GM12878 (cell line): ENCODE results near the gene MGAT3. TPM values are rescaled to one million over a fixed set of nuclear protein-coding genes. Genes with fewer than 3 reads are reported as not detected.

Source experiments
- ATAC-seq: fragments of 200-7000 bp; cut with Tn5 transposase; 3 replicates; pipeline ENCODE4 v1.9.1; 2020; ENCODE audit warnings: mild to moderate bottlenecking, moderate library complexity
- BruUV-seq: library from RNA; stranded (reverse); fragments of 400-500 nt; replicated peaks from 2 replicates; lab custom pipeline; 2021; lab: Mats Ljungman, UMichigan
- CTCF ChIA-PET: fragments of 300-600 bp; sonication (Branson Sonifier 250); formaldehyde crosslinking; extraction: SDS; loops from one replicate; lab custom pipeline; 2021; ENCODE audit warnings: inconsistent platforms; lab: Yijun Ruan, JAX
- POLR2A ChIA-PET: fragments of 350-600 bp; formaldehyde crosslinking; extraction: SDS; loops from one replicate; lab custom pipeline; 2021; ENCODE audit warnings: inconsistent platforms; lab: Charles Lee
- RAD21 ChIA-PET: fragments of 300-600 bp; sonication (Branson Sonifier 250); formaldehyde crosslinking; loops from one replicate; lab custom pipeline; 2023; ENCODE audit warnings: antibody characterized with exemption; ENCODE audit not compliant: unreplicated experiment; lab: Charles Lee
- SMC1A ChIA-PET: fragments of 300-600 bp; sonication (Branson Sonifier 250); formaldehyde crosslinking; loops from one replicate; lab custom pipeline; 2023; ENCODE audit not compliant: unreplicated experiment, uncharacterized antibody; lab: Charles Lee
- DNase-seq: peaks from one replicate; pipeline ENCODE4 v3.0.0-alpha.2; 2011; ENCODE audit warnings: low read depth, low spot score
- FAIRE-seq: peaks from 3 replicates; lab custom pipeline; 2011; peaks lifted over from hg19 to GRCh38; lab: Jason Lieb, UNC
- H2AFZ ChIP-seq: 2 replicates; pipeline ENCODE4 v1.6.0; 2011; ENCODE audit warnings: low read depth, low read length, control low read depth; ENCODE audit not compliant: control insufficient read depth
- H3K27ac ChIP-seq: 2 replicates; pipeline ENCODE4 v1.5.1; 2011; ENCODE audit warnings: control low read depth; ENCODE audit not compliant: control insufficient read depth, insufficient read depth
- H3K27me3 ChIP-seq, 2 experiments: replicated peaks in 1 of 2; 2 replicates each; pipeline versions ENCODE4 v1.6.0 to v1.6.1; 2011; ENCODE audit warnings: low read length in 1 of 2; ENCODE audit not compliant: control insufficient read depth in 2 of 2, insufficient read depth in 2 of 2
- H3K36me3 ChIP-seq, 2 experiments: 2 replicates each; pipeline ENCODE4 v1.5.1; 2011; ENCODE audit warnings: low read length in 1 of 2; ENCODE audit not compliant: control insufficient read depth in 2 of 2, insufficient read depth in 2 of 2
- H3K4me1 ChIP-seq: 2 replicates; pipeline ENCODE4 v1.6.1; 2011; ENCODE audit warnings: mild to moderate bottlenecking, low read length, moderate library complexity, mixed read lengths; ENCODE audit not compliant: control insufficient read depth, insufficient read depth
- H3K4me2 ChIP-seq: 2 replicates; pipeline ENCODE4 v1.6.0; 2011; ENCODE audit warnings: control low read depth; ENCODE audit not compliant: control insufficient read depth, insufficient read depth
- H3K4me3 ChIP-seq: fragments of 200-600 bp; sonication (generic); 2 replicates; pipeline ENCODE4 v1.5.1; 2016
- H3K79me2 ChIP-seq: 2 replicates; pipeline ENCODE4 v1.6.0; 2011; ENCODE audit warnings: low read length; ENCODE audit not compliant: control insufficient read depth, insufficient read depth
- H3K9ac ChIP-seq: 2 replicates; pipeline ENCODE4 v1.8.0; 2011; ENCODE audit warnings: low read length, control low read depth, mixed read lengths; ENCODE audit not compliant: control insufficient read depth, insufficient read depth
- H3K9me3 ChIP-seq: replicated peaks from 3 replicates; pipeline ENCODE4 v1.5.1; 2011; ENCODE audit warnings: mild to moderate bottlenecking, low read length; ENCODE audit not compliant: control insufficient read depth, insufficient read depth
- H4K20me1 ChIP-seq: 2 replicates; pipeline ENCODE4 v1.6.0; 2011; ENCODE audit not compliant: control insufficient read depth, insufficient read depth
- BHLHE40 ChIP-seq, 2 experiments: fragments of 450-650 bp in 1 of 2; IDR thresholded peaks; 2 replicates each; pipeline ENCODE4 v1.6.1; 2011 to 2017; ENCODE audit warnings: low read depth in 2 of 2, borderline replicate concordance in 1 of 2, improper control_type of control experiment in 1 of 2, low read length in 1 of 2, mild to moderate bottlenecking in 1 of 2
- CHD1 ChIP-seq: IDR thresholded peaks from 2 replicates; pipeline ENCODE4 v1.6.1; 2012; ENCODE audit warnings: low read depth, low read length, improper control_type of control experiment
- GABPA ChIP-seq: IDR thresholded peaks from 2 replicates; pipeline ENCODE4 v1.6.1; 2014; ENCODE audit warnings: antibody characterized with exemption, low read depth, mild to moderate bottlenecking, inconsistent platforms
- MXI1 ChIP-seq: fragments of 150-350 bp; IDR thresholded peaks from 2 replicates; pipeline ENCODE4 v1.6.1; 2011; ENCODE audit warnings: low read depth, mild to moderate bottlenecking, inconsistent platforms, low read length, improper control_type of control experiment
- NFXL1 ChIP-seq: fragments of 450-650 bp; IDR thresholded peaks from 2 replicates; pipeline ENCODE4 v1.6.1; 2017; ENCODE audit warnings: antibody characterized with exemption, mild to moderate bottlenecking, borderline replicate concordance
- PAX5 ChIP-seq: IDR thresholded peaks from 2 replicates; pipeline ENCODE4 v1.6.1; 2011; ENCODE audit warnings: low read depth, low read length, borderline replicate concordance
- PAX8 ChIP-seq: fragments of 450-650 bp; IDR thresholded peaks from 2 replicates; pipeline ENCODE4 v1.6.1; 2017; ENCODE audit warnings: mild to moderate bottlenecking, moderate library complexity
- RAD21 ChIP-seq: IDR thresholded peaks from 2 replicates; pipeline ENCODE4 v1.6.1; 2011; ENCODE audit warnings: mild to moderate bottlenecking, low read depth, low read length, moderate library complexity; ENCODE audit not compliant: insufficient read depth
- RB1 ChIP-seq: fragments of 450-650 bp; formaldehyde crosslinking; IDR thresholded peaks from 2 replicates; pipeline ENCODE4 v1.6.1; 2017; ENCODE audit warnings: mild to moderate bottlenecking, borderline replicate concordance
- SMARCA5 ChIP-seq: fragments of 450-650 bp; IDR thresholded peaks from 2 replicates; pipeline ENCODE4 v1.6.1; 2017; ENCODE audit warnings: mild to moderate bottlenecking
- TBL1XR1 ChIP-seq: IDR thresholded peaks from 2 replicates; pipeline ENCODE4 v1.6.1; 2012; ENCODE audit warnings: low read depth, low read length, improper control_type of control experiment
- TCF12 ChIP-seq: IDR thresholded peaks from 2 replicates; pipeline ENCODE4 v1.6.1; 2011; ENCODE audit warnings: low read depth, mild to moderate bottlenecking, low read length
- YY1 ChIP-seq: IDR thresholded peaks from 2 replicates; pipeline ENCODE4 v1.6.1; 2011; ENCODE audit warnings: low read depth, mild to moderate bottlenecking, low read length
- WGBS: methylation state at CpG from one replicate; pipeline ENCODE4 v1.1.6; 2016; ENCODE audit warnings: low lambda C conversion rate; ENCODE audit not compliant: insufficient replicate concordance, insufficient coverage; ENCODE audit errors: missing lambda C conversion rate; 5-methylcytosine and 5-hydroxymethylcytosine counted together
- in situ Hi-C: fragments of 300-500 bp; cut with MboI; formaldehyde crosslinking; loops from 9 replicates; pipeline ENCODE4 v1.14.3; 2018; ENCODE audit warnings: mixed read lengths
- intact Hi-C: fragments of 100-400 bp; cut with micrococcal nuclease; formaldehyde crosslinking; loops from one replicate; pipeline ENCODE4 v1.14.2; 2022; ENCODE audit not compliant: unreplicated experiment
- polyA plus RNA-seq, 11 experiments: library from polyadenylated mRNA; depleted of rRNA in 4 of 11; unstranded in 6 of 11; stranded (reverse) in 5 of 11; fragments of >200 nt; fragmentation: Nextera tagmentation in 4 of 11; fragmentation: Illumina TruSeq in 1 of 11; extraction: Ambion mirVana in 4 of 11; extraction: Trizol in 1 of 11; gene quantifications; 1 replicate in 1 of 11; 2 replicates in 10 of 11; pipeline versions ENCODE4 v1.2.1 to v1.2.3, GENCODE V29; 2011 to 2016; ENCODE audit warnings: inconsistent platforms in 2 of 11, missing spikeins in 2 of 11, low read depth in 1 of 11
- total RNA-seq, 4 experiments: library from RNA; depleted of rRNA in 3 of 4; stranded (reverse); fragments of >200 nt in 3 of 4; fragmentation: Illumina TruSeq in 1 of 4; extraction: Trizol in 1 of 4; gene quantifications; 2 replicates each; pipeline versions ENCODE4 v1.2.1 to v1.2.3, GENCODE V29; 2013 to 2021
- TF ChIP-seq, protein P1 (sequence below): fragments of 450-650 bp; IDR thresholded peaks from 2 replicates; pipeline ENCODE4 v1.6.1; 2017; ENCODE audit warnings: mild to moderate bottlenecking
- TF ChIP-seq, protein P2 (sequence below): fragments of 450-650 bp; IDR thresholded peaks from 2 replicates; pipeline ENCODE4 v1.6.1; 2016; ENCODE audit warnings: mild to moderate bottlenecking
- TF ChIP-seq, protein P3 (sequence below): IDR thresholded peaks from 2 replicates; pipeline ENCODE4 v1.6.1; 2011; ENCODE audit warnings: low read depth, mild to moderate bottlenecking, low read length, moderate library complexity, borderline replicate concordance; ENCODE audit errors: extremely low read depth
- TF ChIP-seq, protein P4 (sequence below): fragments of 450-650 bp; formaldehyde crosslinking; IDR thresholded peaks from 2 replicates; pipeline ENCODE4 v1.5.0; 2022; ENCODE audit warnings: mild to moderate bottlenecking, missing genetic modification characterization

MGAT3 gene
- total and polyA plus RNA-seq, 10 of the 15 experiments (the other 5 are each of a cell fraction or from before 2014, with no cell fraction given): 0.32 to 40.2 (median 11.9) TPM

DNA sequence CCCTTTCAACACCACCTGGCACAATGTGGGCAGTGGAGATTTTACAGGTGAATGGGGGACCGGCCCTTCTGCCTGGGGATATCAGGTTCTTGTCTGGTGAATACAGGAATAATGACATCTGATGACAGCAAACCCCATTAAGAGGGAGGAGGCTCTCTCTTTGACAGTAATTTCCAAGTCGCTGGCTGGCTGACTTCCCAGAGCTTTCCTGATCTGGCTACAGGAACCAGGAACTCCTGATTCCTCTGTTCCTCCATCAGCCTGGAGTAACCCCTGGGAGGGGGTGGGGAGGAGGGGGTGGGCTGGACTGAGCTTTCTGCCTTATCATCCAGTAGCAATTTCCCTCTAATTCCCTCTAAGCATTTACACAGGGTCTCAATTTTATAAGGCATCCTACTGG lies 41.6 kb downstream of the MGAT3 start (continued):
- no peak for TF ChIP-seq PAX8
- no peak for TF ChIP-seq GABPA
- TF ChIP-seq, protein P1, sequence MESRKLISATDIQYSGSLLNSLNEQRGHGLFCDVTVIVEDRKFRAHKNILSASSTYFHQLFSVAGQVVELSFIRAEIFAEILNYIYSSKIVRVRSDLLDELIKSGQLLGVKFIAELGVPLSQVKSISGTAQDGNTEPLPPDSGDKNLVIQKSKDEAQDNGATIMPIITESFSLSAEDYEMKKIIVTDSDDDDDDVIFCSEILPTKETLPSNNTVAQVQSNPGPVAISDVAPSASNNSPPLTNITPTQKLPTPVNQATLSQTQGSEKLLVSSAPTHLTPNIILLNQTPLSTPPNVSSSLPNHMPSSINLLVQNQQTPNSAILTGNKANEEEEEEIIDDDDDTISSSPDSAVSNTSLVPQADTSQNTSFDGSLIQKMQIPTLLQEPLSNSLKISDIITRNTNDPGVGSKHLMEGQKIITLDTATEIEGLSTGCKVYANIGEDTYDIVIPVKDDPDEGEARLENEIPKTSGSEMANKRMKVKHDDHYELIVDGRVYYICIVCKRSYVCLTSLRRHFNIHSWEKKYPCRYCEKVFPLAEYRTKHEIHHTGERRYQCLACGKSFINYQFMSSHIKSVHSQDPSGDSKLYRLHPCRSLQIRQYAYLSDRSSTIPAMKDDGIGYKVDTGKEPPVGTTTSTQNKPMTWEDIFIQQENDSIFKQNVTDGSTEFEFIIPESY: no peak
- TF ChIP-seq CHD1: no peak
- TF ChIP-seq, protein P2, sequence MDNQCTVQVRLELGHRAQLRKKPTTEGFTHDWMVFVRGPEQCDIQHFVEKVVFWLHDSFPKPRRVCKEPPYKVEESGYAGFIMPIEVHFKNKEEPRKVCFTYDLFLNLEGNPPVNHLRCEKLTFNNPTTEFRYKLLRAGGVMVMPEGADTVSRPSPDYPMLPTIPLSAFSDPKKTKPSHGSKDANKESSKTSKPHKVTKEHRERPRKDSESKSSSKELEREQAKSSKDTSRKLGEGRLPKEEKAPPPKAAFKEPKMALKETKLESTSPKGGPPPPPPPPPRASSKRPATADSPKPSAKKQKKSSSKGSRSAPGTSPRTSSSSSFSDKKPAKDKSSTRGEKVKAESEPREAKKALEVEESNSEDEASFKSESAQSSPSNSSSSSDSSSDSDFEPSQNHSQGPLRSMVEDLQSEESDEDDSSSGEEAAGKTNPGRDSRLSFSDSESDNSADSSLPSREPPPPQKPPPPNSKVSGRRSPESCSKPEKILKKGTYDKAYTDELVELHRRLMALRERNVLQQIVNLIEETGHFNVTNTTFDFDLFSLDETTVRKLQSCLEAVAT: no peak
- no peak for TF ChIP-seq NFXL1

DNA sequence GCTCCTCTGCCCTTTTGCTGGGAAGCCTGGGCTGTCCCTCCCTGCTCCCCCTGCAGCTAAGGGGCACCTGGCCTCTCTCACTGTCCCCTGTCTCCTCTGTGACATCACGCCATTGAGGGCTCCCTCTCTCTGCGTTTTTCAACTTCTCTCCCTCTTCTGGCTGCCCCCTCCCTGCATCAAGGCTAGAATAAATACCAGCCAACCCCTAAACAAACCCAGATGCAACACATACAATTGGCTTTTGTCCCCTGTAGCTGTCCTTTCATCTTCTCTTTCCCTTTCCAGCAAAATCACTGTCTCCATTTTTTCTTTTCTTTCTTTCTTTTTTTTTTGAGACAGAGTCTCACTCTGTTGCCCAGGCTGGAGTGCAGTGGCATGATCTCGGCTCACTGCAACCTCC lies 42.0 kb downstream of the MGAT3 start:
- in situ Hi-C loops (no loop called here), intact Hi-C loops (no loop called here)
- no peaks in the 10 kb centered on the region for H3K36me3 ChIP-seq
- BruUV-seq: no TSS peak
- WGBS: 60% methylated on average over 3 of the region's 3 CpGs
- H3K4me3 ChIP-seq: no peak overlapping the region
- no peaks in the 10 kb centered on the region for H3K9me3 ChIP-seq
- no peak overlapping the region for H3K4me2 ChIP-seq
- ATAC-seq (no peak), DNase-seq (no peak), FAIRE-seq (no peak)
- RAD21 ChIA-PET: no interaction called here
- SMC1A ChIA-PET: interaction anchor here (1.3 to 1.6 kb wide), 2 partner anchors 16 to 21 kb away, joined by 3 to 5 read pairs; no protein-coding TSS in a partner anchor
- CTCF ChIA-PET: interaction anchor here (1.3 to 15.7 kb wide), 2 partner anchors 16 to 29 kb away, joined by 8 to 372 read pairs; partner anchors contain the start of genes ATF4 and RPS19BP1
- no peak overlapping the region for H3K27ac ChIP-seq
- no peaks in the 10 kb centered on the region for H4K20me1 ChIP-seq
- no peaks in the 10 kb centered on the region for H3K27me3 ChIP-seq
- POLR2A ChIA-PET: no interaction called here
- no peak overlapping the region for H3K9ac ChIP-seq
- H3K79me2 ChIP-seq: peaks cover 17% of the 10 kb centered on the region
- 0 out of 2 replicates have a peak, but pooled peaks cover 4% of the 10 kb centered on the region for H3K4me1 ChIP-seq
- H2AFZ ChIP-seq: no peak overlapping the region
- TF ChIP-seq, protein P3, sequence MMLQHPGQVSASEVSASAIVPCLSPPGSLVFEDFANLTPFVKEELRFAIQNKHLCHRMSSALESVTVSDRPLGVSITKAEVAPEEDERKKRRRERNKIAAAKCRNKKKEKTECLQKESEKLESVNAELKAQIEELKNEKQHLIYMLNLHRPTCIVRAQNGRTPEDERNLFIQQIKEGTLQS: no peak
- TF ChIP-seq SMARCA5 (no peak), RB1 (no peak), PAX5 (no peak), YY1 (no peak), RAD21 (no peak), TBL1XR1 (no peak), TCF12 (no peak), MXI1 (no peak), CHD1 (no peak), BHLHE40 (IDR thresholded peaks at IDR 0.05; ENCODE audit: borderline replicate concordance in 1 of 2, low read depth in 2 of 2, low read length in 1 of 2) (no peak)
- TF ChIP-seq, protein P4, sequence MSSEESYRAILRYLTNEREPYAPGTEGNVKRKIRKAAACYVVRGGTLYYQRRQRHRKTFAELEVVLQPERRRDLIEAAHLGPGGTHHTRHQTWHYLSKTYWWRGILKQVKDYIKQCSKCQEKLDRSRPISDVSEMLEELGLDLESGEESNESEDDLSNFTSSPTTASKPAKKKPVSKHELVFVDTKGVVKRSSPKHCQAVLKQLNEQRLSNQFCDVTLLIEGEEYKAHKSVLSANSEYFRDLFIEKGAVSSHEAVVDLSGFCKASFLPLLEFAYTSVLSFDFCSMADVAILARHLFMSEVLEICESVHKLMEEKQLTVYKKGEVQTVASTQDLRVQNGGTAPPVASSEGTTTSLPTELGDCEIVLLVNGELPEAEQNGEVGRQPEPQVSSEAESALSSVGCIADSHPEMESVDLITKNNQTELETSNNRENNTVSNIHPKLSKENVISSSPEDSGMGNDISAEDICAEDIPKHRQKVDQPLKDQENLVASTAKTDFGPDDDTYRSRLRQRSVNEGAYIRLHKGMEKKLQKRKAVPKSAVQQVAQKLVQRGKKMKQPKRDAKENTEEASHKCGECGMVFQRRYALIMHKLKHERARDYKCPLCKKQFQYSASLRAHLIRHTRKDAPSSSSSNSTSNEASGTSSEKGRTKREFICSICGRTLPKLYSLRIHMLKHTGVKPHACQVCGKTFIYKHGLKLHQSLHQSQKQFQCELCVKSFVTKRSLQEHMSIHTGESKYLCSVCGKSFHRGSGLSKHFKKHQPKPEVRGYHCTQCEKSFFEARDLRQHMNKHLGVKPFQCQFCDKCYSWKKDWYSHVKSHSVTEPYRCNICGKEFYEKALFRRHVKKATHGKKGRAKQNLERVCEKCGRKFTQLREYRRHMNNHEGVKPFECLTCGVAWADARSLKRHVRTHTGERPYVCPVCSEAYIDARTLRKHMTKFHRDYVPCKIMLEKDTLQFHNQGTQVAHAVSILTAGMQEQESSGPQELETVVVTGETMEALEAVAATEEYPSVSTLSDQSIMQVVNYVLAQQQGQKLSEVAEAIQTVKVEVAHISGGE: no peak
